Neural cell (in vitro differentiated cells): ENCODE results near the gene GASK1A. TPM values are rescaled to one million over a fixed set of nuclear protein-coding genes. Genes with fewer than 3 reads are reported as not detected.

ENCODE experiments used
- H2AFZ ChIP-seq: fragments of 200-600, 300-800 bp; sonication (generic), shearing (Covaris generic); 2 replicates; pipeline ENCODE4 v1.6.0; 2014; ENCODE audit warnings: low read depth, mild to moderate bottlenecking, antibody characterized with exemption, low read length, moderate library complexity
- H3F3A ChIP-seq: fragments of 200-600 bp; shearing (Covaris generic); 2 replicates; pipeline ENCODE4 v1.6.1; 2016; ENCODE audit warnings: mild to moderate bottlenecking, moderate library complexity, mixed read lengths, antibody characterized with exemption, low read length; ENCODE audit not compliant: insufficient read depth, poor library complexity, severe bottlenecking
- H3K27ac ChIP-seq: fragments of 200-600, 300-800 bp; sonication (generic), shearing (Covaris generic); 2 replicates; pipeline ENCODE4 v1.5.1; 2014; ENCODE audit warnings: mild to moderate bottlenecking, low read length, moderate library complexity
- H3K27me3 ChIP-seq: fragments of 300-800, 200-600 bp; sonication (generic), shearing (Covaris generic); 2 replicates; pipeline ENCODE4 v1.6.0; 2014; ENCODE audit warnings: mild to moderate bottlenecking, low read depth, low read length, moderate library complexity; ENCODE audit not compliant: insufficient read depth
- H3K36me3 ChIP-seq: fragments of 300-800, 200-600 bp; sonication (generic), shearing (Covaris generic); 2 replicates; pipeline ENCODE4 v1.5.1; 2014; ENCODE audit warnings: mild to moderate bottlenecking, antibody characterized with exemption, low read length, moderate library complexity; ENCODE audit not compliant: insufficient read depth
- H3K4me2 ChIP-seq: fragments of 300-800, 200-600 bp; sonication (generic), shearing (Covaris generic); 2 replicates; pipeline ENCODE4 v1.6.0; 2014; ENCODE audit warnings: mild to moderate bottlenecking, low read length
- H3K4me3 ChIP-seq: fragments of 300-800, 200-600 bp; sonication (generic), shearing (Covaris generic); 2 replicates; pipeline ENCODE4 v1.5.1; 2014; ENCODE audit warnings: mild to moderate bottlenecking, low read length, moderate library complexity
- H3K79me2 ChIP-seq: fragments of 200-600 bp; shearing (Covaris generic); replicated peaks from 2 replicates; pipeline ENCODE4 v1.6.0; 2014; ENCODE audit warnings: mild to moderate bottlenecking, low read length, moderate library complexity; ENCODE audit not compliant: insufficient read depth
- H3K9ac ChIP-seq: fragments of 300-800, 200-600 bp; sonication (generic), shearing (Covaris generic); 2 replicates; pipeline ENCODE4 v1.6.1; 2016; ENCODE audit warnings: mild to moderate bottlenecking, low read length, mixed read lengths
- H3K9me2 ChIP-seq: fragments of 200-600 bp; shearing (Covaris generic); 2 replicates; pipeline ENCODE4 v1.6.1; 2016; ENCODE audit warnings: mild to moderate bottlenecking, low read length, mixed read lengths; ENCODE audit not compliant: insufficient read depth
- H3K9me3 ChIP-seq: fragments of 200-600, 300-800 bp; sonication (generic), shearing (Covaris generic); 2 replicates; pipeline ENCODE4 v1.6.1; 2016; ENCODE audit warnings: mild to moderate bottlenecking, mixed run types, low read length, moderate library complexity, mixed read lengths
- H4K20me1 ChIP-seq: fragments of 200-600 bp; shearing (Covaris generic); 2 replicates; pipeline ENCODE4 v1.6.1; 2016; ENCODE audit warnings: mild to moderate bottlenecking, mixed run types; ENCODE audit not compliant: insufficient read depth
- CTCF ChIP-seq: fragments of 450-650 bp; IDR thresholded peaks from 2 replicates; pipeline ENCODE4 v1.5.1; 2014; ENCODE audit warnings: antibody characterized with exemption, mild to moderate bottlenecking, moderate library complexity; ENCODE audit not compliant: poor library complexity, severe bottlenecking
- EP300 ChIP-seq: fragments of 450-650 bp; conservative IDR thresholded peaks from 2 replicates; pipeline ENCODE4 v1.6.1; 2014; ENCODE audit warnings: antibody characterized with exemption, mild to moderate bottlenecking, moderate library complexity; ENCODE audit not compliant: poor library complexity, severe bottlenecking
- EZH2 ChIP-seq: fragments of 200-600, 300-800 bp; shearing (Covaris generic), sonication (generic); IDR thresholded peaks from 2 replicates; pipeline ENCODE4 v1.6.1; 2014; ENCODE audit warnings: antibody characterized with exemption, low read length, borderline replicate concordance, mild to moderate bottlenecking; ENCODE audit not compliant: insufficient read depth, poor library complexity, severe bottlenecking
- MXI1 ChIP-seq: fragments of 450-650 bp; conservative IDR thresholded peaks from 2 replicates; pipeline ENCODE4 v1.6.1; 2014; ENCODE audit warnings: antibody characterized with exemption, mild to moderate bottlenecking; ENCODE audit not compliant: poor library complexity, severe bottlenecking
- POLR2AphosphoS5 ChIP-seq: IDR thresholded peaks from 2 replicates; pipeline ENCODE4 v1.6.1; 2012
- RAD21 ChIP-seq: fragments of 450-650 bp; conservative IDR thresholded peaks from 2 replicates; pipeline ENCODE4 v1.6.1; 2014; ENCODE audit warnings: antibody characterized with exemption, mild to moderate bottlenecking, moderate library complexity
- REST ChIP-seq: IDR thresholded peaks from 2 replicates; pipeline ENCODE4 v1.6.1; 2012; ENCODE audit warnings: borderline replicate concordance
- SMC3 ChIP-seq: fragments of 450-650 bp; conservative IDR thresholded peaks from 2 replicates; pipeline ENCODE4 v1.6.1; 2014; ENCODE audit warnings: antibody characterized with exemption, mild to moderate bottlenecking, moderate library complexity; ENCODE audit not compliant: poor library complexity
- TAF1 ChIP-seq: IDR thresholded peaks from 2 replicates; pipeline ENCODE4 v1.6.1; 2012; ENCODE audit warnings: low read depth
- polyA plus RNA-seq: library from polyadenylated mRNA; depleted of rRNA; stranded (reverse); fragments of >200 nt; gene quantifications from 2 replicates; pipeline ENCODE4 v1.2.3, GENCODE V29; 2014

Gene GASK1A
- polyA plus RNA-seq, 1 donor from 2014 or later = not detected

- Histone ChIP-seq H3K9me3 (no peaks in the 10 kb centered on the region), H3K79me2 (no peaks in the 10 kb centered on the region), H3K4me3 (no peak overlapping the region), H2AFZ (no peak overlapping the region), H3K4me2 (no peak overlapping the region), H3K9me2 (no peaks in the 10 kb centered on the region), H3K9ac (no peak overlapping the region), H3K36me3 (no peaks in the 10 kb centered on the region), H3F3A (no peaks in the 10 kb centered on the region), H3K27ac (no peak overlapping the region), H4K20me1 (no peaks in the 10 kb centered on the region), H3K27me3 (no peaks in the 10 kb centered on the region)
- no peak for TF ChIP-seq CTCF
- no peak for TF ChIP-seq RAD21
- no peak for TF ChIP-seq POLR2AphosphoS5
- no peak for TF ChIP-seq TAF1
- TF ChIP-seq REST = no peak
- TF ChIP-seq EP300 = no peak
- TF ChIP-seq EZH2 = no peak
- no peak for TF ChIP-seq MXI1
- TF ChIP-seq SMC3 = no peak
These were observed 92.3 kb downstream of the GASK1A start for GRCh38 chr3:43071313-43071893.

GRCh38 chr3:43072361-43072760 is 93.2 kb downstream of the GASK1A start:
- Histone ChIP-seq H3K36me3 (no peaks in the 10 kb centered on the region), H3K27ac (no peak overlapping the region), H3K9ac (no peak overlapping the region), H3K79me2 (no peaks in the 10 kb centered on the region), H3F3A (no peaks in the 10 kb centered on the region), H3K27me3 (no peaks in the 10 kb centered on the region), H3K9me3 (no peaks in the 10 kb centered on the region), H3K4me3 (no peak overlapping the region), H2AFZ (no peak overlapping the region), H4K20me1 (no peaks in the 10 kb centered on the region), H3K9me2 (no peaks in the 10 kb centered on the region), H3K4me2 (no peak overlapping the region)
- no peak for TF ChIP-seq EZH2
- TF ChIP-seq RAD21 = no peak
- no peak for TF ChIP-seq SMC3
- no peak for TF ChIP-seq POLR2AphosphoS5
- TF ChIP-seq CTCF = no peak
- TF ChIP-seq EP300 = no peak
- TF ChIP-seq TAF1 = no peak
- no peak for TF ChIP-seq MXI1
- no peak for TF ChIP-seq REST
